Neural progenitor cell (in vitro differentiated cells): ENCODE measurements around the gene BTG2.

Experiments used
- CTCF ChIP-seq: fragments of 200-600 bp; sonication (generic); IDR thresholded peaks from 2 replicates; pipeline ENCODE4 v1.5.1; 2017; ENCODE audit warnings: antibody characterized with exemption, mild to moderate bottlenecking
- EZH2 ChIP-seq: fragments of 200-600 bp; sonication (generic); IDR thresholded peaks from 2 replicates; pipeline ENCODE4 v1.6.1; 2017; ENCODE audit warnings: antibody characterized with exemption, mild to moderate bottlenecking, moderate library complexity
- EZH2phosphoT487 ChIP-seq: fragments of 200-600 bp; sonication (generic); IDR thresholded peaks from 2 replicates; pipeline ENCODE4 v1.6.1; 2017; ENCODE audit warnings: antibody characterized with exemption

GRCh38 chr1:203267347-203267846 is 37.9 kb upstream of the BTG2 start:
- TF ChIP-seq CTCF (peak; percentile 97), EZH2phosphoT487 (no peak), EZH2 (no peak)
